OCI-LY3 (cell line): ENCODE data around the gene PANK4.

Source experiments
- H2AFZ ChIP-seq: fragments of 200-600, 300-600 bp; shearing (Covaris generic); 2 replicates; pipeline ENCODE4 v1.6.0; 2014; ENCODE audit warnings: antibody characterized with exemption, low read depth, low read length
- H3K27ac ChIP-seq: fragments of 200-600, 300-600 bp; sonication (generic); 2 replicates; pipeline ENCODE4 v1.5.1; 2014; ENCODE audit warnings: mild to moderate bottlenecking, low read length, moderate library complexity, mixed read lengths
- H3K27me3 ChIP-seq: fragments of 200-600, 300-600 bp; sonication (generic); 2 replicates; pipeline ENCODE4 v1.6.1; 2014; ENCODE audit warnings: low read depth, low read length, mixed read lengths
- H3K36me3 ChIP-seq: fragments of 200-600, 300-600 bp; sonication (generic); replicated peaks from 2 replicates; pipeline ENCODE3; 2014; ENCODE audit warnings: low read depth, low read length, mixed read lengths
- H3K4me1 ChIP-seq: fragments of 300-600, 200-600 bp; sonication (generic); 2 replicates; pipeline ENCODE4 v1.6.1; 2014; ENCODE audit warnings: low read length, mixed read lengths
- H3K4me2 ChIP-seq: fragments of 200-600, 300-600 bp; sonication (generic); 2 replicates; pipeline ENCODE4 v1.6.1; 2014; ENCODE audit warnings: low read length, mixed read lengths
- H3K4me3 ChIP-seq: fragments of 300-600, 200-600 bp; sonication (generic); 2 replicates; pipeline ENCODE4 v1.5.1; 2014; ENCODE audit warnings: antibody characterized with exemption, mild to moderate bottlenecking, low read length, moderate library complexity
- H3K79me2 ChIP-seq: fragments of 300-600, 200-600 bp; shearing (Covaris generic); 2 replicates; pipeline ENCODE4 v1.6.1; 2014; ENCODE audit warnings: mild to moderate bottlenecking, low read length, mixed read lengths
- H3K9ac ChIP-seq: fragments of 300-600, 200-600 bp; shearing (Covaris generic); 2 replicates; pipeline ENCODE4 v1.6.0; 2014; ENCODE audit warnings: mild to moderate bottlenecking, low read length, moderate library complexity
- H3K9me3 ChIP-seq: fragments of 200-600, 300-600 bp; shearing (Covaris generic); 2 replicates; pipeline ENCODE4 v1.6.1; 2014; ENCODE audit warnings: low read length, mixed read lengths; ENCODE audit not compliant: insufficient read depth
- H4K20me1 ChIP-seq: fragments of 200-600, 300-600 bp; sonication (generic); 2 replicates; pipeline ENCODE4 v1.6.1; 2016; ENCODE audit warnings: low read length, mixed read lengths; ENCODE audit not compliant: insufficient read depth
- CTCF ChIP-seq: fragments of 200-600, 300-600 bp; sonication (generic); IDR thresholded peaks from 2 replicates; pipeline ENCODE4 v1.5.1; 2014; ENCODE audit warnings: antibody characterized with exemption, low read length, low read depth
- EZH2phosphoT487 ChIP-seq: fragments of 200-600 bp; shearing (Covaris generic); IDR thresholded peaks from 2 replicates; pipeline ENCODE4 v1.6.1; 2018; ENCODE audit warnings: antibody characterized with exemption, mixed run types, low read depth

Gene PANK4

GRCh38 chr1:2496746-2497145, 29.6 kb downstream of the PANK4 start:
- Histone ChIP-seq H3K4me3 (no peak overlapping the region), H4K20me1 (no peaks in the 10 kb centered on the region), H3K4me2 (no peak overlapping the region), H3K27ac (no peak overlapping the region), H3K9ac (no peak overlapping the region), H3K27me3 (no peaks in the 10 kb centered on the region), H3K36me3 (no peaks in the 10 kb centered on the region), H3K9me3 (no peaks in the 10 kb centered on the region), H3K79me2 (no peaks in the 10 kb centered on the region), H3K4me1 (no peaks in the 10 kb centered on the region), H2AFZ (no peak overlapping the region)
- TF ChIP-seq EZH2phosphoT487: no peak
- TF ChIP-seq CTCF: no peak

GRCh38 chr1:2496087-2496622, 30.2 kb downstream of the PANK4 start:
- Histone ChIP-seq H3K79me2 (no peaks in the 10 kb centered on the region), H3K27ac (no peak overlapping the region), H3K9me3 (no peaks in the 10 kb centered on the region), H3K4me3 (no peak overlapping the region), H3K9ac (no peak overlapping the region), H3K27me3 (no peaks in the 10 kb centered on the region), H3K36me3 (no peaks in the 10 kb centered on the region), H4K20me1 (no peaks in the 10 kb centered on the region), H3K4me2 (no peak overlapping the region), H3K4me1 (no peaks in the 10 kb centered on the region), H2AFZ (no peak overlapping the region)
- TF ChIP-seq CTCF (no peak), EZH2phosphoT487 (no peak)

- H4K20me1 ChIP-seq: no peaks in the 10 kb centered on the region
- H3K36me3 ChIP-seq: no peaks in the 10 kb centered on the region
- no peaks in the 10 kb centered on the region for H3K27me3 ChIP-seq
- H3K79me2 ChIP-seq: no peaks in the 10 kb centered on the region
- H3K9ac ChIP-seq: no peak overlapping the region
- no peak overlapping the region for H3K27ac ChIP-seq
- no peaks in the 10 kb centered on the region for H3K4me1 ChIP-seq
- H3K9me3 ChIP-seq: no peaks in the 10 kb centered on the region
- no peak overlapping the region for H2AFZ ChIP-seq
- TF ChIP-seq EZH2phosphoT487: no peak
- no peak for TF ChIP-seq CTCF
- no peak overlapping the region for H3K4me2 ChIP-seq
- no peak overlapping the region for H3K4me3 ChIP-seq
Measured at GRCh38 chr1:2495546-2495945, 30.9 kb downstream of the PANK4 start.

- Histone ChIP-seq H4K20me1 (no peaks in the 10 kb centered on the region), H3K9ac (no peak overlapping the region), H3K4me1 (no peaks in the 10 kb centered on the region), H3K36me3 (no peaks in the 10 kb centered on the region), H2AFZ (no peak overlapping the region), H3K27me3 (no peaks in the 10 kb centered on the region), H3K4me2 (no peak overlapping the region), H3K9me3 (no peaks in the 10 kb centered on the region), H3K79me2 (no peaks in the 10 kb centered on the region), H3K4me3 (no peak overlapping the region), H3K27ac (no peak overlapping the region)
- TF ChIP-seq EZH2phosphoT487: no peak
- TF ChIP-seq CTCF: no peak
Measured at GRCh38 chr1:2495026-2495425, 31.4 kb downstream of the PANK4 start.
